Stomach (tissue), 4 donors: Measurements from ENCODE around the gene CBR3.

Source experiments
- CTCF ChIP-seq, 7 experiments: fragments of 450-650 bp in 4 of 7; fragments of 200-600 bp in 3 of 7; sonication (generic) in 3 of 7; IDR thresholded peaks; one replicate each; pipeline ENCODE4 v1.5.1; 2016 to 2019; ENCODE audit warnings: antibody characterized with exemption in 7 of 7, control low read depth in 2 of 7, mild to moderate bottlenecking in 1 of 7
- EP300 ChIP-seq: sonication (generic); formaldehyde crosslinking; IDR thresholded peaks from one replicate; pipeline ENCODE4 v1.6.1; 2017; ENCODE audit warnings: antibody characterized with exemption
- POLR2A ChIP-seq, 4 donors: fragments of 450-650 bp; IDR thresholded peaks; one replicate each; pipeline ENCODE4 v1.6.1; 2016; ENCODE audit warnings: antibody characterized with exemption in 4 of 4, control low read depth in 2 of 4, mild to moderate bottlenecking in 1 of 4, moderate library complexity in 1 of 4
- POLR2AphosphoS5 ChIP-seq, 3 donors: sonication (generic); formaldehyde crosslinking; IDR thresholded peaks; one replicate each; pipeline ENCODE4 v1.6.1; 2016; ENCODE audit warnings: antibody characterized with exemption in 3 of 3

GRCh38 chr21:36089946-36090345, 44.9 kb upstream of the CBR3 start:
- no peak for TF ChIP-seq EP300
- no peak for TF ChIP-seq POLR2AphosphoS5 (IDR thresholded peaks at IDR 0.05)
- no peak for TF ChIP-seq CTCF (IDR thresholded peaks at IDR 0.05)
- TF ChIP-seq POLR2A (IDR thresholded peaks at IDR 0.05): no peak
